NOMO-1 treated with dmso at 0.1 percent for 144 hours (cell line): ENCODE results near the gene ACKR2.
"Not testable (repeated sequence)": the region's sequence is repeated elsewhere in the genome, so short reads cannot be mapped to it uniquely, and the experiment has no call there.

Experiments
- DNase-seq: peaks from one replicate; lab custom pipeline; 2025; ENCODE audit not compliant: unreplicated experiment; lab: John Stamatoyannopoulos, UW

Gene ACKR2

GRCh38 chr3:42855219-42855546 lies 45.9 kb downstream of the ACKR2 start:
- DNase-seq, result no peak

GRCh38 chr3:42855547-42856380 lies 46.5 kb downstream of the ACKR2 start:
- no peak for DNase-seq

GRCh38 chr3:42856544-42856943 lies 47.3 kb downstream of the ACKR2 start:
- no peak for DNase-seq

GRCh38 chr3:42864321-42864950 lies 55.2 kb downstream of the ACKR2 start:
- no peak for DNase-seq

- no peak for DNase-seq
These were observed 56.0 kb downstream of the ACKR2 start for GRCh38 chr3:42865256-42865655.

- no peak for DNase-seq
These were observed 57.9 kb downstream of the ACKR2 start for GRCh38 chr3:42867138-42867537.

- DNase-seq, result no peak
These were observed 59.6 kb downstream of the ACKR2 start for GRCh38 chr3:42868841-42869240.

GRCh38 chr3:42871592-42872196 lies 62.4 kb downstream of the ACKR2 start:
- no peak for DNase-seq

- no peak for DNase-seq
These were observed 63.5 kb downstream of the ACKR2 start for GRCh38 chr3:42872718-42873117.

- no peak for DNase-seq
These were observed 64.2 kb downstream of the ACKR2 start for GRCh38 chr3:42873221-42873982.

GRCh38 chr3:42874749-42875148 lies 65.5 kb downstream of the ACKR2 start:
- DNase-seq, result no peak

GRCh38 chr3:42875325-42876151 lies 66.3 kb downstream of the ACKR2 start, which contains the start of gene CYP8B1:
Gene CYP8B1, minus strand, starts transcription at chr3:42875879. Its CDS starts 63 bp downstream, at chr3:42875816.
- no peak for DNase-seq

GRCh38 chr3:42876401-42876800 lies 67.2 kb downstream of the ACKR2 start:
- DNase-seq, result no peak

GRCh38 chr3:42876940-42877720 lies 67.9 kb downstream of the ACKR2 start:
- DNase-seq, result no peak

GRCh38 chr3:42877881-42878280 lies 68.6 kb downstream of the ACKR2 start:
- DNase-seq, result no peak

GRCh38 chr3:42880183-42880582 lies 70.9 kb downstream of the ACKR2 start:
- DNase-seq, result no peak

GRCh38 chr3:42880601-42881451 lies 71.6 kb downstream of the ACKR2 start:
- DNase-seq, result peak; percentile 89

GRCh38 chr3:42883251-42883930 lies 74.1 kb downstream of the ACKR2 start:
- not testable (repeated sequence) for DNase-seq
